NCI-H510A (cell line): Measurements from ENCODE around the gene RAB5A.
"Not testable (repeated sequence)": the region's sequence is repeated elsewhere in the genome, so short reads cannot be mapped to it uniquely, and the experiment has no call there.

Experiments used
- DNase-seq: peaks from one replicate; lab custom pipeline; 2025; lab: John Stamatoyannopoulos, UW

RAB5A gene, protein sequence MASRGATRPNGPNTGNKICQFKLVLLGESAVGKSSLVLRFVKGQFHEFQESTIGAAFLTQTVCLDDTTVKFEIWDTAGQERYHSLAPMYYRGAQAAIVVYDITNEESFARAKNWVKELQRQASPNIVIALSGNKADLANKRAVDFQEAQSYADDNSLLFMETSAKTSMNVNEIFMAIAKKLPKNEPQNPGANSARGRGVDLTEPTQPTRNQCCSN

DNA sequence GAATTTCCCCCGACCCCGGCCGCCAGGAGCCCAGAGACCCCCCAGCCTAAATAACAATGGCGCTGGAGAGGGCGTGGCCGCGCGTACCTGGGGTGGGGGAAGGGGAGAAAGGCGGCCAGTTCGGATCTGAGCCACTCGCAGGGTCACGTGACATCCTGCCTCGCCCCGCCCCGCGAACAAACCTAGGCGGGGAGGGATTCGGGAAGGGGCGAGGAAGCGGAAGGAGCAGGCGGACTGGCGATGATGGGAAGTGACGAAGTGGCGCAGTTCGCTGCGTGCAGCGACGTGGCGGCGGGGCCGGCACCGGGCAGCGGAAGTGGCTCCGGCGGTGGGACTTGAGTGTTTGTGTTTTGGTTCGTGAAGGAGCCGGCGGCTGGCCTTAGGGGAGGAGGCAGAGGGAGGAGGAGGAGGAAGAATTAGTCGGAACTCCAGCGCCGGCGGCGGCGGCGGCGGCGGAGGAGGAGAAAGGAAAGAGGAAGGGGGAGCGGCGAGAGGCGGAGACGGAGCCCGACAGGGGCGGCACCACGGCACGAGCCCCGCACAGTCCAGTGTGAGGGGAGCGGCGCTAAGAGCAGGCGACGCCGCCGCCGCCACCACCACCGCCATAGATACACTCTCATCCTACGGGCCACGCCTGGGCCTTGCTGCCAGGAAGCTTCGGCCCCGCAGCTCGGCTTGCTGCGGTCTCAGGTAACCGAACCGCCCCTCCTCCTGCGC is at the start of gene RAB5A:
Gene RAB5A (plus strand): TSS at position 266 of the 717 bp plus-strand sequence. CDS start 3,802 bp downstream, outside the sequence.
- DNase-seq = peak; percentile 93

DNA sequence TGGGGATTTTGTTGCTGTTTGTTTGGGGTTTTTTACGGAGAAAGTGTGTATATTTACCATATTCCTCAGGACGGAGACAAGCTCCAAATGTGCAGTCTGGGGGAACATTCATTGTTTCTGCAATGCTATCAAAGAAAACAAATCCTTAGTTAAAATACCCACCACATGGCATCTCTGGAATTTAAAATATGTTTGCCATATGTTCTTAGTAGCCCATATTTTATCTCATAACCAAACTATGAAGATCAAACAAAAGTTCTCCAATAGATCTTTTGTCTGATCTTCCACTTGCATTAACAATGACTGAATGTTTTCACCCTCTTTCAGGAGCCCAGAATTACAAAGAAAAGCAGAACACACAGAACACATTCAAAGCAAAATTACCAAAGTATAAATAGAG is 48.2 kb upstream of the RAB5A start:
- DNase-seq = no peak

DNA sequence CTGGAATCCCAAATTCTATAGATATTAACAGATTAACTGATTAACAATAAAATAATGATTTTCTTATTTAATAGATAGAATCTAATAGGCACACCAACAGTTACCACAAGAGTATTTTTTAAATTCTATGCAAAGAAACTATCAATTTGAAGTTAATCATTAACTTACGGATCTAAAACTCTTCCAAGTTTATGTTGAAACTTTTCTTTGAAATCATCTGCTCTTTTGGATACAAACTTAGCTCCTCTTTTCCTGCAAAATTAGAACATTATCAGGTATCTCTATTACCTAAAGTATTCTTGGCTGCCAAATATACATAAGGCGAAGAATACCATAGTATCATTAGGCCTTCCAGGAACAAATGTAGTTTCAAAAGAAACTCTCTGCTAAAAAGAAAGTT is 47.6 kb upstream of the RAB5A start:
- no peak for DNase-seq

DNA sequence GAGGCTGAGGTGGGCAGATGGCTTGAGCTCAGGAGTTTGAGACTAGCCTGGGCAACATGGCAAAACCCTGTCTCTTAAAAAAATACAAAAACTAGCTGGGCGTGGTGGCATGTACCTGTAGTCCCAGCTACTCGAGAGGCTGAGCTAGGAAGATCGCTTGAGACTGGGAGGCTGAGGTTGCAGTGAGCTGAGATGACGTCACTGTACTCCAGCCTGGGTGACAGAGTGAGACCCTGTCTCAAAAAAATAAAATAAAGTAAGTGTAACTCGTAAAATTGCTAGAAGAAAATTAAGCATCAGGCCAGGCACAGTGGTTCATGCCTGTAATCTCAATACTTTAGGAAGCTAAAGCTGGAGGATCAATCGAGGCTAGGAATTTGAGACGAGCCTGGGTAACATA is 47.1 kb upstream of the RAB5A start:
- DNase-seq = not testable (repeated sequence)

DNA sequence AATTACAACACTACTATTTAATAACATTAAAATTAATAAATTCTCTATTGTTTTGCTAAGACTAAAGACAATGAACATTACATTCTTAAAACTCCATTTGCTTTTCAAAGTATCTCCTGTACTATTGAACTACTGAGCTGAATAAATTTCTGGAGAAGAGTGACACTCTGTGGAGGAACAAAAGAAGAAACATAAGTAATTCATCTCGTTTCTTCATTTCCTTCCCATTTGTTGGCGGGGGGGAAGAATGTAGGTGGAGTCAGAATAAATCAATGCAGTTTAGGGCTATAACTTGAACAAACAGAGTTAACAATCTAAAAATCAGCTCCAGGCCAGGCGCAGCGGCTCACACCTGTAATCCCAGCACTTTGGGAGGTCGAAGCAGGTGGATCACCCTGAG is 45.6 kb upstream of the RAB5A start:
- DNase-seq = no peak

DNA sequence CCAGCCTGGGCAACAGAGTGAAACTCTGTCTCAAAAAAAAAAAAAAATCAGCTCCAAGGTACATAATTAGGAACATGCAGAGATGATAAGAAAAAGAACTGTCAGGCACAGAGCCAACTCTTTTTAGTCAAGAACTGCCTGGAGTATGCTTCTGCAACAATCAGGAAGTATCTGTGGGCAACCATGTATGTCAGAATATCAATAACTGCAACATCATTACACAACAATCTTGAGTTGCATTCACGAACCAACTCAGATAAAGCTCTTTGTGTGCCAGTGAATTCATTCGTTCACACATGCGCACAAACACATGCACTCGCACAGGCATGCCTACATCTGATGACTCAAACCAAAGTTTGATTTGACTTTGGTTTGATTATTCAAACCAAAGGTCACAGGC is 45.0 kb upstream of the RAB5A start:
- DNase-seq = no peak

DNA sequence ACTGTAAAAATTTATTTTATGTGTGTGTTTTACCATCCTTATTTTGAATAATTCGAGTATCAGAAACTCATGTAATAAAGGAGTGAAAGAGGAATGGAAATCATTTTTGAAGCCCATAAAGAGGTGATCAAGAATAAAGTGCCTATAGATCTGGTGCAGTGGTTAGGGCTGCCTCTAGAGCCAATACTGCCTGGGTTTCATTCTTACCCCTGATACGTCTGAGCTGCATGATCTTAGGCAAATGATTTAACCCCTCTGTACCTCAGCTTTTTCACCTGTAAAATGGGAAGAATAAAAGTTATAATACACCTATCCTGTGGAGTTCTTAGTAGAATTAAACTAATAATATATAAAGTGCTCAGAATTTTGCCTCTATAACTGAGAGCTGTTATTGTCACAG is 43.2 kb upstream of the RAB5A start:
- no peak for DNase-seq

DNA sequence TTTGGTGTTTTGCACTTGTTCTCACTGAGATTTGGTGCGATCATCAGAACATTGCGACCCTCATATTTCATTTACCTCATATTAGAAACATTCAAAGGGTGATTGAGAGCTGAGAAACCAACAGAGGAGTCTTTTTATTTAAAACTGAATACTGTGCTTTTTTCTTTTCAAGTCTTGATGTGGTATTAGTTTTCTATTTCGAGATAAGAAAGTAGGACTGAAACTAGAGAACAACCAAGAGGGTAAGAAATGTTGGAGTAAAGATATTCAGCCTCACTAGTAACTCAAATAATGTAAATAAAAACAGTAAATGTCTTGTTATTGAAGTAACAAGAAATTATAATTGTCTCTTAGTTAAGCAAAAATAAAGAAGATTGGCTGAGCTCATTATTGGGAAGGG is 39.4 kb upstream of the RAB5A start:
- no peak for DNase-seq

DNA sequence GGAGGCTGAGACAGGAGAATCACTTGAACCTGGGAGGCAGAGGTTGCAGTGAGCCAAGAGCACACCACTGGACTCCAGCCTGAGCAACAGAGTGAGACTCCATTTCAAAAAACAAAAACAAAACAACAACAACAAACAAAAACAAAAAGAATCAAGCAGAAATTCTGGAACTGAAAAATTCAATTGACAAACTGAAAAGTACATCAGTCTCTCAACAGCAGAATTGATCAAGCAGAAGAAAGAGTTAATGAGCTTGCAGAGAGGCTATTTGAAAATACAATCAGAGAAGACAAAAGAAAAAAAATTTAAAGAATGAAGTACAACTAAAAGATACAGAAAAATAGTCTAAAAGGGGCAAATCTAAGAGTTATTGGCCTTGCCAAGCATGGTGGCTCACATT is 35.4 kb upstream of the RAB5A start:
- no peak for DNase-seq

DNA sequence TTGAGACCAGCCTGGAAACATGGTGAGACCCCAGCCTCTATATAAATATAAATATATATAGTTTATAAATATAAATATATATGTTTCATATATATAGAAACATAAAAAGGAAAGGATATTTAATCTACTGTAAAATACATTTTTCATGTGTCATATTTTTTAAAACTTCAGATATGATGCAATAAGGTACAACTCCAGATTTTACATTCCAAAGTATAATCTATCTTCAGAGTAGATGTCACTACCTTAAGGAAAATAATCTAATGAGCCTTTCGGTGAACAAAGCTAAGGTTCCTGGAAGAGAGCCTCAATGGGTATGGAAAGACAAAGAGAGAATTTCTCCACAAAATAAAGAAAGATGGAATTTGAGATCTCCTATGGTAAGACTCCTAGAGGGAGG is 29.7 kb upstream of the RAB5A start:
- no peak for DNase-seq

DNA sequence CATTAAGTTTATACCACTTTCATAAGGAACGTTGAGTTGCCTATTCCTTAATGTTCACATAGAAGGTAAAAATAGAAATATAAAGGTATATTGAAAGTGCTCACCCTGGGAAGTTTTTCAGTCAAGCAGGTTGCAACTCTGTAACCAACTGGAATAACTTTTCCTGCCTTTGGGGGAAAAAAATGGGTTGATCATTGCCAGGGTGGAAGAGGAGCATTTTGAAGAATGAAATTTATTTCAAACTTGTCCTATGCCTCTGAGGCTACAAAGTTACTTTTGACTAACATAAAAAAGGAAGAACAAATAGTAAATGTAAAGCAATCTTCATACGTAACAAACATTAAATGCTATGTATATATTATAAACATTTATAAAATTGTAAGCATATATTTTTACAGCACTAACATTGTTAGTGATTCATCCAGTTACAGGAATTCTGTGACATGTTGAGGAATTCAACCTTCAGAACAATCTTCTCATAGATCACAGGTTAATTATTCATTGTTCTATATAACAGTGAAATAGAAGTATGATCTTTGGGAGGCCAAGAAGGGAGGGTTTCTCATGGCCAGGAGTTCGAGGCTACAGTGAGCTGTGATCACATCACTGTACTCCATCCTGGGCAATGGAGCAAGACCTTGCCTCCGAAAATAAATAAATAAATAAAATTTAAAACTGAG is 26.4 kb upstream of the RAB5A start:
- DNase-seq = no peak

DNA sequence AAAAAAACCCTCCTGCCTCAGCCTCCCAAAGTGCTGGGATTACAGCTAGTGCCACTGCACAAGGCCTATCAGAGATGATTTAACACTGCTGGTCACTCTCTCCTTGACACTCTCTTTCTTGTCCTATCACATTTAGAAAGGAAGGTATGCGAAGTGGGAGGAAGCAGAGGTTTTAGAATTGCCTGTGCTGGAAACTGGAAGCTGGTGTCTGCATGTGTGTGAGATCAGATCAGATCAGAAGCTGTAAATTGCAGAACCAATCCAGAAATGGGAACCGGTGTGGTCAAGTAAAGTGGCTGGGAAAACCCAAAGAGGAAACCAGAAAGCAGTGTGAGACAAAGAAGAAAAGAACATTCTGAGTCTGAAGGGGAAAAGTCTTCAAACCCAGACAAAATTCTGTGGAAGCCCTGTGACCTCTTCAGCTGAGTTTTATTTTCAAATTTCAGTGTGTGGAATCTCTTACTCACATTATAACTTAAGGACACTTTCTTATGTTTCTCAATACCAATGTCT is 15.7 kb upstream of the RAB5A start:
- no peak for DNase-seq

DNA sequence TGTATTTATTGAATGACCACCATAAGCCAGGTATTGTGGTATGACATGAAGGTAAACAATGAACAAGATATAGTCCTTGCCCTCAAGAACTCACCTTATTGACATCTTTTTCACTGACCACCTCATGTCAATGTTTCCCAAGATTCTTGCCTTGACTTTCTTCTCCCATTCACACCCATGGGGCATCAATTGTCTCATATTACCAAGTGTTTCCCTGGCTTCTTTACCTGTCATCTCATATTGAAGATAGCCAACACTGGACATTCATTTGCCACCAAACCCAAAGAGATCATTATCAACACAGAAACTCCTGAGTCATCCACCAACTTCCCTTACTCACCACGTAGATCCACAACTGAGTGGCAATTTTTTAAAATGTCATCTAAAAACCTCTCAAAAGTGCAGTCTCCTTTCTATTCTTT is 15.1 kb upstream of the RAB5A start:
- no peak for DNase-seq

DNA sequence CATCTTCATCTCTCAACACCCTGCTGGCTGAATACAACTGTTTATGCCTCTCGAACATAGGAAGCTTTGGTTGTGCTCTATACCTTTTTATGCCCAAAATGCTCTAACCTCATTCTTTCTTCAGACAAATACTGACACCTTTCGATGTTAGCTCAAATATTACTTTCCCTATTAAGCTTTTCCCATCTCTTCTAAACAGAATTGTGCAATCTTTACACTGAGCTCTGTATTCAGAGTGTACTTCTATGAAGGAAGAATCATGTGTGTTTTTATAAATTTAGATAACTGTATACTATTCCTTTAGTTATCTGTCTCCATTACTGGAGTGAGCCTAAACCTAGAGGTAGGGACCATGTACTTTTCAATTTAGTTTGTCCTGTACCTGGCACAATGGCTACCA is 14.5 kb upstream of the RAB5A start:
- DNase-seq = no peak

DNA sequence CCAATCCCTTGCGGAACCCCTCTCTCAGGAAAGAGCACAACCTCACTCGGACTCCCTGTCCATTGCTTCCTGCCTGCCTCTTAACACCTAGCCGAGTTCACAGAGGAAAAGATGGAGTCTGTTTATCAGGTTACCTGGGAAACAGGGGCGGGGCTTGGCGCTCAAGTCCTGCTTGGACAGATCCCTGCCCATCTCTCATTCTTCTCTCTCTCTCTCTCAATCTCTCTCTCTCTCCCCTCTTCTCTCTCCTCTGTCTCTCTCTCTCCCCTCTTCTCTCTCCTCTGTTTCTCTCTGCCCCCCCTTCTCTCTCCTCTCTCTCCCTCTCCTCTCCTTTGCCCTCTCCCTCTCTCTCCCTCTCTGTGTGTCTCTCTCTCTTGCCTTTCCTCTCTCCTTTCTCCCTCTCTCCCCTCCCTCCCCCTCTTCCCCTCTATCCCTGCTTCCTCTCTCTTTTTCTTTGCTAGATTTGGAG is 12.8 kb upstream of the RAB5A start, which contains the start of gene EFHB:
Gene EFHB (minus strand): TSS at position 120 of the 469 bp plus-strand sequence. CDS start 199 bp downstream, outside the sequence.
- DNase-seq = peak; percentile 68

DNA sequence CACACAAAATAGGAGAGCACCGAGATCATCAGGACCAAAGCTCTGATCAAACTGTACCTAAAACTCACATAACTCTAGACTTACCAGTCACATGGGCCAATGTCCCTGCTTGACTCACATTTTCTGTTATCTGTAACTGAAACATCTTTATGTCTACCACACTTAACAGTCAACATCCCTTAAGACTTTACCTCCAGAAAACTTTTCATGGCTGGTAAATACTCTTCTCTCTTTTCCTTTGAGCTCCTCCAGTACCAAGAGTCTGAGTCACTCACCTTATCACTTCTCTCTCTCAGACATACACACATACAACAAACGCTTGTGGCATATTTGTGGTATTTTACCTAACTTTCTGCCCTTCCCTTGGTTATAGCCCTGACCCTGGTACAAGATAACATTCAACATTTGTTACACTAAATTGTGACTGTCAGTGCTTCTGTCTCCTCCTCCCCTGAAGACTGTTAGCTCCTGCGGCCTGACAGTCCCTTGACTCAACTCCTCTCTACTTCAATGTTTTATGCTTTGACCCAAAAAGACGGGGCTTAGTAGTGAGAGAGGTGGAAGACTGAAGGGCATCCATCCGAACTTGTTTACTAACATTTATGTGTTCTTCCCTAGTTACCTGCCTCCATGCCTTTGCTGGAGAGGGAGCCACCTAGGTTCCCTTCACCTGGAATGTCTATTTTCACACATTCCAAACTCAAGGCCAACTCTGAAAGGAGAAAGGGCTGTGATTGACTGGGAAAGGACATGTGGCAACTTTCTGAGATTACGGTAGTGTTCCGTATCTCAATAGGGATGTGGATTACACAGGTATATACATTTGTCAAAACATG is 9.2 kb upstream of the RAB5A start:
- DNase-seq = no peak

DNA sequence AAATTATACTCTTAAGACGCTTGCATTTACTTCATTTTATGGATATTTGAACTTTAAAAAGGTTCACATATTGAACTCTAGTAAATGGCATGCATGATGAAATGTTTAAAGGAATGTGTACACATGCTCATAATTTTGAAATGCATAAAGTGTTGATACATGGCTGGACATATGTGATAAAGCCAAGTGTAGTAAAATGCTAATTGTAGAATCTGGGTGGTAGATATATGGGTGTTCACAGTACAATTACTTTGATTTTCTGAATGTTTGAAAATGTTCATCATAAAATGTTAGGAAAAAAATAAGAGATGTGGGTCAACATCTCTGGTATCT is 8.6 kb upstream of the RAB5A start:
- no peak for DNase-seq

DNA sequence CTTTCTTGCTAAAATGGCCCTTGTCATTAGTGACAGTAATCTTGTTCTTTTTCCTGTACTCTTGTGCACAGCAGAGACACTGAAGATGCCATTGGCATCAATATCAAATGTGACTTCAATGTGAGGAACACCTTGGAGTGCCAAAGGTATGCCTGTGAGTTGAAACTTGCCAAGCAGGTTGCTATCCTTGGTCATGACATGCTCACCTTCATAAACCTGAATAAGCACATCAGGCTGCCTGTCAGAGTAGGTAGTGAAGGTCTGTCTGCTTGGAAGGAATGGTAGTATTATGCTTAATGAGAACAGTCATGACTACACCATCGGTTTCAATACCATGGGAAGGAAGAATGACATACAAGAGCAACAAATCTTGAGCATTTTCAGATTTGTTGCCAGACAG is 6.3 kb upstream of the RAB5A start:
- no peak for DNase-seq

DNA sequence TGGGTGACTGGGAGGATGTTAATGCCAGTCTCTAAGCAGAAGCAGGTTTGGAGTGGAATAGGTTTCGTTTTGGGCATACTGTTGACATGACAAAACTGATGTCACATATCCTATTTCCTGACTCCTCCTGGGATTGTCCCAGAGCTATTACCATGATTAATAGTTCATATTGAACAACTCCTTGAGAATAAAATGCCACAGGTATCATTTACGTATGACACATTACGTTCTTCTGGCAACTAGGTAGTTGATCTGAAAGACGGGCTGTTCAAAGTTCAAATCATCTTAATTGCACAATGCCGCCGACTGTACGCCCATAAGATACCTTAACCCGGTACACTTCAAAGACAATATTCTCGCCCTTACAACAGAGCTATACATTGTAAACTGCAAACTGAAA is 1.4 kb upstream of the RAB5A start:
- DNase-seq = no peak

DNA sequence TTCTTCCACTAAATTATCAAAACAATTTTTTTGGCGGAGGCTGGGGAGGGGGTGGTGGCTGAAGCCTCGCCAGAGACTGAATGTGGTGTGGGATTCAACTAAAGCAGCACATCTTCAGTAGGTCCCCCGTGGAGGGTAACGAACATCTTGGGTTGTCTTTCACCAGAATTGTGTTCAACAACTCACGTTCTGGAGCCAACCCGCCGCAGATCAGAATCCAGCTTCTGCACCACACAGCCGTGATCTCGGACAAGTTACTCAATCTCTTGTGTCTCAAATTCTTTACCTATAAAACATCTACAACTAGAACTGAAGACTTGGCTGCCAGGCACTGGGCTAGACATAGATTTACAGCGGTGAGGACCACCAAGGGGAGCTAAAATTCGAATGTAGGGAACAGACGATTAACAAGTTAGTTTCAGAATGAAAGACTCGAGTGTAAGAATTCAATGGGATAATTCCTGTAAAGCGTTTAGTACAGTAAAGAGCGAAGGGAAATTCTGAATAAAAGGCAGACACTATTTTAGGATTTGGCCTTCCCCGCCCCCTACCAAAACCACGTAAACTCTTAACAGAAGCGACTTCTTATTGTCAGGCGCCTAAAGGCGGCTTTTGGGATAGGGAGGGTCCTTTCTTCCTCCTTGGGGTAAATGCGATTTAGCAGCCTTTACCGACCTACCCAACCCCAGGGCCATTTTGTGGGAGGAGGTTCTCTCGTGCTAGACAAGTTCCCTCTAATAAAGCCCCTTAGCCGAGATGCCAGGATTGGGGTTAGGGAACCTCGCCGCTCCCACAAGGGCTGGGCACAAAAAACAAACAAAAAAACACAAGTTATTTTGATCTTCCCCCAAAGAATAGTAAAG is 697 bp upstream of the RAB5A start:
- no peak for DNase-seq
